Liver (tissue), 9 donors: ENCODE data around the gene FNTB. TPM values are rescaled to one million over a fixed set of nuclear protein-coding genes. Genes with fewer than 3 reads are reported as not detected.

Source experiments
- DNase-seq: peaks from one replicate; pipeline ENCODE4 v3.0.0-alpha.2; 2017; ENCODE audit warnings: low spot score
- H3K27ac ChIP-seq, 2 donors: one replicate each; pipeline ENCODE4 v1.7.0; 2013; ENCODE audit warnings: inconsistent platforms in 2 of 2, low read length in 2 of 2, control low read depth in 1 of 2, low read depth in 1 of 2, mild to moderate bottlenecking in 1 of 2
- H3K27me3 ChIP-seq, 4 donors: one replicate each; pipeline versions ENCODE4 v1.6.1 to v1.7.0; 2013; ENCODE audit warnings: low read length in 3 of 4, inconsistent platforms in 1 of 4, mild to moderate bottlenecking in 1 of 4, moderate library complexity in 1 of 4; ENCODE audit not compliant: control insufficient read depth in 4 of 4, insufficient read depth in 4 of 4
- H3K36me3 ChIP-seq, 4 donors: one replicate each; pipeline versions ENCODE4 v1.6.1 to v1.7.0; 2013; ENCODE audit warnings: low read length in 3 of 4, mild to moderate bottlenecking in 3 of 4, low read depth in 1 of 4, moderate library complexity in 1 of 4; ENCODE audit not compliant: control insufficient read depth in 4 of 4, insufficient read depth in 3 of 4
- H3K4me1 ChIP-seq, 4 donors: one replicate each; pipeline versions ENCODE4 v1.6.1 to v1.7.0; 2013; ENCODE audit warnings: low read length in 3 of 4, mild to moderate bottlenecking in 3 of 4, moderate library complexity in 1 of 4; ENCODE audit not compliant: control insufficient read depth in 4 of 4, insufficient read depth in 4 of 4
- H3K4me3 ChIP-seq, 3 donors: one replicate each; pipeline versions ENCODE4 v1.6.1 to v1.7.0; 2013; ENCODE audit warnings: low read length in 3 of 3, control low read depth in 1 of 3, low read depth in 1 of 3, mild to moderate bottlenecking in 1 of 3
- H3K9ac ChIP-seq, 2 donors: one replicate each; pipeline ENCODE4 v1.7.0; 2013; ENCODE audit warnings: low read length in 2 of 2, mild to moderate bottlenecking in 2 of 2, moderate library complexity in 2 of 2, control low read depth in 1 of 2, low read depth in 1 of 2
- H3K9me3 ChIP-seq, 4 donors: one replicate each; pipeline versions ENCODE4 v1.6.1 to v1.7.0; 2013; ENCODE audit warnings: low read length in 3 of 4; ENCODE audit not compliant: control insufficient read depth in 4 of 4
- ATF3 ChIP-seq: IDR thresholded peaks from 2 replicates; pipeline ENCODE4 v1.6.1; 2016; ENCODE audit warnings: antibody characterized with exemption
- CTCF ChIP-seq: fragments of 150-350 bp; IDR thresholded peaks from 2 replicates; pipeline ENCODE4 v1.5.1; 2017; ENCODE audit warnings: improper control_type of control experiment, low read depth, low read length; ENCODE audit not compliant: missing input control
- EGR1 ChIP-seq, 2 donors: IDR thresholded peaks; 2 replicates each; pipeline ENCODE4 v1.6.1; 2016 to 2018; ENCODE audit warnings: antibody characterized with exemption in 2 of 2, low read depth in 2 of 2
- FOXA1 ChIP-seq: IDR thresholded peaks from 2 replicates; pipeline ENCODE4 v1.6.1; 2016; ENCODE audit warnings: antibody characterized with exemption
- FOXA2 ChIP-seq: IDR thresholded peaks from 2 replicates; pipeline ENCODE4 v1.6.1; 2016; ENCODE audit warnings: antibody characterized with exemption
- GABPA ChIP-seq, 2 donors: IDR thresholded peaks in 1 of 2; conservative IDR thresholded peaks in 1 of 2; 2 replicates each; pipeline ENCODE4 v1.6.1; 2016; ENCODE audit warnings: antibody characterized with exemption in 2 of 2, mild to moderate bottlenecking in 1 of 2, moderate library complexity in 1 of 2
- HNF4A ChIP-seq, 2 donors: conservative IDR thresholded peaks; 2 replicates each; pipeline ENCODE4 v1.6.1; 2016; ENCODE audit warnings: antibody characterized with exemption in 2 of 2, mild to moderate bottlenecking in 2 of 2
- HNF4G ChIP-seq: IDR thresholded peaks from 2 replicates; pipeline ENCODE4 v1.6.1; 2016; ENCODE audit warnings: antibody characterized with exemption
- JUND ChIP-seq, 2 donors: IDR thresholded peaks; 2 replicates each; pipeline ENCODE4 v1.6.1; 2016; ENCODE audit warnings: antibody characterized with exemption in 2 of 2
- NR2F2 ChIP-seq: IDR thresholded peaks from 2 replicates; pipeline ENCODE4 v1.6.1; 2016; ENCODE audit warnings: antibody characterized with exemption
- RAD21 ChIP-seq, 2 donors: IDR thresholded peaks; 2 replicates each; pipeline ENCODE4 v1.6.1; 2016; ENCODE audit warnings: antibody characterized with exemption in 2 of 2, mild to moderate bottlenecking in 2 of 2
- RXRA ChIP-seq, 2 donors: IDR thresholded peaks; 2 replicates each; pipeline ENCODE4 v1.6.1; 2017 to 2018; ENCODE audit warnings: antibody characterized with exemption in 2 of 2, mild to moderate bottlenecking in 1 of 2
- SP1 ChIP-seq: IDR thresholded peaks from 2 replicates; pipeline ENCODE4 v1.6.1; 2018; ENCODE audit warnings: antibody characterized with exemption, mild to moderate bottlenecking
- TAF1 ChIP-seq: conservative IDR thresholded peaks from 2 replicates; pipeline ENCODE4 v1.6.1; 2016; ENCODE audit warnings: antibody characterized with exemption, mild to moderate bottlenecking
- YY1 ChIP-seq: IDR thresholded peaks from 2 replicates; pipeline ENCODE4 v1.6.1; 2016; ENCODE audit warnings: antibody characterized with exemption, mild to moderate bottlenecking
- WGBS: extraction: QIAGEN DNeasy Blood & Tissue Kit; methylation state at CpG from one replicate; pipeline ENCODE4 v1.1.7; 2013; 5-methylcytosine and 5-hydroxymethylcytosine counted together
- polyA plus RNA-seq, 2 donors: library from polyadenylated mRNA; stranded (reverse) in 1 of 2; unstranded in 1 of 2; fragments of 200-250 nt in 1 of 2; fragments of >200 nt in 1 of 2; fragmentation: Nextera tagmentation in 1 of 2; extraction: Ambion mirVana in 1 of 2; gene quantifications; one replicate each; pipeline versions ENCODE4 v1.2.1 to v1.2.3, GENCODE V29; 2013 to 2015
- total RNA-seq, 2 donors: library from RNA; depleted of rRNA; stranded (reverse); fragments of >200 nt; gene quantifications; one replicate each; pipeline ENCODE4 v1.2.3, GENCODE V29; 2014
- TF ChIP-seq, protein P1 (sequence below): IDR thresholded peaks from 2 replicates; pipeline ENCODE4 v1.6.1; 2016; ENCODE audit warnings: antibody characterized with exemption
- TF ChIP-seq, protein P2 (sequence below): IDR thresholded peaks from 2 replicates; pipeline ENCODE4 v1.6.1; 2016; ENCODE audit warnings: antibody characterized with exemption
- TF ChIP-seq, protein P3 (sequence below): IDR thresholded peaks from 2 replicates; pipeline ENCODE4 v1.6.1; 2016; ENCODE audit warnings: antibody characterized with exemption, mild to moderate bottlenecking
- donor health status: healthy.
- donor health status: healthy.
- donor health status: healthy.
- donor health status: healthy.
- donor health status: healthy.

FNTB gene
- total and polyA plus RNA-seq, 4 donors = 6.3 to 17.2 (median 9.0) TPM

GRCh38 chr14:64966976-64967375 is 19.7 kb upstream of the FNTB start:
- no peak for DNase-seq
- H3K27ac ChIP-seq = no peak overlapping the region
- H3K4me3 ChIP-seq = no peak overlapping the region
- TF ChIP-seq SP1 = no peak
- TF ChIP-seq EGR1 (IDR thresholded peaks at IDR 0.05; ENCODE audit: low read depth in 2 of 2) = no peak
- TF ChIP-seq FOXA2 = no peak
- TF ChIP-seq, protein P1, sequence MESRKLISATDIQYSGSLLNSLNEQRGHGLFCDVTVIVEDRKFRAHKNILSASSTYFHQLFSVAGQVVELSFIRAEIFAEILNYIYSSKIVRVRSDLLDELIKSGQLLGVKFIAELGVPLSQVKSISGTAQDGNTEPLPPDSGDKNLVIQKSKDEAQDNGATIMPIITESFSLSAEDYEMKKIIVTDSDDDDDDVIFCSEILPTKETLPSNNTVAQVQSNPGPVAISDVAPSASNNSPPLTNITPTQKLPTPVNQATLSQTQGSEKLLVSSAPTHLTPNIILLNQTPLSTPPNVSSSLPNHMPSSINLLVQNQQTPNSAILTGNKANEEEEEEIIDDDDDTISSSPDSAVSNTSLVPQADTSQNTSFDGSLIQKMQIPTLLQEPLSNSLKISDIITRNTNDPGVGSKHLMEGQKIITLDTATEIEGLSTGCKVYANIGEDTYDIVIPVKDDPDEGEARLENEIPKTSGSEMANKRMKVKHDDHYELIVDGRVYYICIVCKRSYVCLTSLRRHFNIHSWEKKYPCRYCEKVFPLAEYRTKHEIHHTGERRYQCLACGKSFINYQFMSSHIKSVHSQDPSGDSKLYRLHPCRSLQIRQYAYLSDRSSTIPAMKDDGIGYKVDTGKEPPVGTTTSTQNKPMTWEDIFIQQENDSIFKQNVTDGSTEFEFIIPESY = no peak
- H3K9me3 ChIP-seq = no peaks in the 10 kb centered on the region
- H3K4me1 ChIP-seq = peaks cover 4 to 14% (median 9%) of the 10 kb centered on the region in 4 donors
- peaks cover 0 to 2% (median 0%) of the 10 kb centered on the region in 4 donors for H3K36me3 ChIP-seq
- H3K27me3 ChIP-seq = no peaks in the 10 kb centered on the region
- H3K9ac ChIP-seq = no peak overlapping the region
- 97% methylated on average over 2 of the region's 2 CpGs for WGBS

- 95% methylated on average over 7 of the region's 7 CpGs for WGBS
- Histone ChIP-seq H3K9ac (no peak overlapping the region), H3K9me3 (no peaks in the 10 kb centered on the region), H3K27me3 (no peaks in the 10 kb centered on the region), H3K4me3 (no peak overlapping the region), H3K27ac (no peak overlapping the region), H3K4me1 (peaks cover 4 to 14% (median 13%) of the 10 kb centered on the region in 4 donors), H3K36me3 (peaks cover 0 to 2% (median 0%) of the 10 kb centered on the region in 4 donors)
- DNase-seq = no peak
- no peak for TF ChIP-seq EGR1 (IDR thresholded peaks at IDR 0.05; ENCODE audit: low read depth in 2 of 2)
- no peak for TF ChIP-seq SP1
- no peak for TF ChIP-seq FOXA2
- no peak for TF ChIP-seq JUND (IDR thresholded peaks at IDR 0.05)
- no peak for TF ChIP-seq HNF4A (conservative IDR thresholded peaks at IDR 0.05)
- TF ChIP-seq YY1 = no peak
- TF ChIP-seq CTCF = no peak
- no peak for TF ChIP-seq HNF4G
- TF ChIP-seq, protein P1 = no peak
- TF ChIP-seq NR2F2 = no peak
- TF ChIP-seq, protein P2, sequence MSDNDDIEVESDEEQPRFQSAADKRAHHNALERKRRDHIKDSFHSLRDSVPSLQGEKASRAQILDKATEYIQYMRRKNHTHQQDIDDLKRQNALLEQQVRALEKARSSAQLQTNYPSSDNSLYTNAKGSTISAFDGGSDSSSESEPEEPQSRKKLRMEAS = no peak
- TF ChIP-seq RAD21 (IDR thresholded peaks at IDR 0.05) = no peak
- TF ChIP-seq FOXA1 = no peak
- TF ChIP-seq ATF3 = no peak
- TF ChIP-seq, protein P3, sequence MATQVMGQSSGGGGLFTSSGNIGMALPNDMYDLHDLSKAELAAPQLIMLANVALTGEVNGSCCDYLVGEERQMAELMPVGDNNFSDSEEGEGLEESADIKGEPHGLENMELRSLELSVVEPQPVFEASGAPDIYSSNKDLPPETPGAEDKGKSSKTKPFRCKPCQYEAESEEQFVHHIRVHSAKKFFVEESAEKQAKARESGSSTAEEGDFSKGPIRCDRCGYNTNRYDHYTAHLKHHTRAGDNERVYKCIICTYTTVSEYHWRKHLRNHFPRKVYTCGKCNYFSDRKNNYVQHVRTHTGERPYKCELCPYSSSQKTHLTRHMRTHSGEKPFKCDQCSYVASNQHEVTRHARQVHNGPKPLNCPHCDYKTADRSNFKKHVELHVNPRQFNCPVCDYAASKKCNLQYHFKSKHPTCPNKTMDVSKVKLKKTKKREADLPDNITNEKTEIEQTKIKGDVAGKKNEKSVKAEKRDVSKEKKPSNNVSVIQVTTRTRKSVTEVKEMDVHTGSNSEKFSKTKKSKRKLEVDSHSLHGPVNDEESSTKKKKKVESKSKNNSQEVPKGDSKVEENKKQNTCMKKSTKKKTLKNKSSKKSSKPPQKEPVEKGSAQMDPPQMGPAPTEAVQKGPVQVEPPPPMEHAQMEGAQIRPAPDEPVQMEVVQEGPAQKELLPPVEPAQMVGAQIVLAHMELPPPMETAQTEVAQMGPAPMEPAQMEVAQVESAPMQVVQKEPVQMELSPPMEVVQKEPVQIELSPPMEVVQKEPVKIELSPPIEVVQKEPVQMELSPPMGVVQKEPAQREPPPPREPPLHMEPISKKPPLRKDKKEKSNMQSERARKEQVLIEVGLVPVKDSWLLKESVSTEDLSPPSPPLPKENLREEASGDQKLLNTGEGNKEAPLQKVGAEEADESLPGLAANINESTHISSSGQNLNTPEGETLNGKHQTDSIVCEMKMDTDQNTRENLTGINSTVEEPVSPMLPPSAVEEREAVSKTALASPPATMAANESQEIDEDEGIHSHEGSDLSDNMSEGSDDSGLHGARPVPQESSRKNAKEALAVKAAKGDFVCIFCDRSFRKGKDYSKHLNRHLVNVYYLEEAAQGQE = no peak
- TF ChIP-seq RXRA (IDR thresholded peaks at IDR 0.05) = no peak
- TF ChIP-seq TAF1 = no peak
- TF ChIP-seq GABPA (IDR thresholded peaks at IDR 0.05 in 1 of 2, conservative IDR thresholded peaks at IDR 0.05 in 1 of 2) = no peak
These were observed 18.5 kb upstream of the FNTB start for GRCh38 chr14:64968167-64968566.
